Keratinocyte (primary cell): ENCODE results near the gene PAPPA.

Experiments used
- CTCF ChIP-seq, 3 experiments: IDR thresholded peaks in 1 of 3; conservative IDR thresholded peaks in 1 of 3; optimal IDR thresholded peaks in 1 of 3; 2 replicates in 2 of 3; 3 replicates in 1 of 3; pipeline versions ENCODE3 to v1.5.1; 2011; ENCODE audit warnings: low read length in 3 of 3, mild to moderate bottlenecking in 3 of 3, moderate library complexity in 2 of 3, control low read depth in 1 of 3, inconsistent platforms in 1 of 3; ENCODE audit not compliant: insufficient read depth in 2 of 3; ENCODE audit errors: extremely low read depth in 1 of 3
- EZH2 ChIP-seq: IDR thresholded peaks from one replicate; pipeline ENCODE4 v1.6.1; 2012; ENCODE audit warnings: inconsistent platforms, mild to moderate bottlenecking, low read length, moderate library complexity

GRCh38 chr9:116160676-116161571, 7.3 kb downstream of the PAPPA start:
- no peak for TF ChIP-seq CTCF (optimal IDR thresholded peaks at IDR 0.05 in 1 of 3, IDR thresholded peaks at IDR 0.05 in 1 of 3, conservative IDR thresholded peaks at IDR 0.05 in 1 of 3; ENCODE audit: extremely low read depth in 1 of 3, insufficient read depth in 2 of 3, low read length in 3 of 3)
- no peak for TF ChIP-seq EZH2
